Large intestine (tissue), 3 donors: ENCODE data around the gene TBC1D1. TPM values are rescaled to one million over a fixed set of nuclear protein-coding genes. Genes with fewer than 3 reads are reported as not detected.
A peak's percentile ranks its signal among the peaks of the same experiment; 100 is the strongest.

Source experiments
- DNase-seq, 2 donors: peaks; one replicate each; pipeline versions ENCODE4 v3.0.0 to v3.0.0-alpha.2; 2013
- H3K27ac ChIP-seq: one replicate; pipeline ENCODE4 v1.5.1; 2013; ENCODE audit warnings: low read length
- H3K27me3 ChIP-seq: 2 replicates; pipeline ENCODE4 v1.6.1; 2013; ENCODE audit warnings: low read length; ENCODE audit not compliant: control insufficient read depth, insufficient read depth
- H3K36me3 ChIP-seq: 2 replicates; pipeline ENCODE4 v1.6.1; 2013; ENCODE audit warnings: low read length; ENCODE audit not compliant: control insufficient read depth, insufficient read depth
- H3K4me1 ChIP-seq: one replicate; pipeline ENCODE4 v1.6.1; 2013; ENCODE audit warnings: low read length; ENCODE audit not compliant: control insufficient read depth, insufficient read depth
- H3K4me3 ChIP-seq: one replicate; pipeline ENCODE4 v1.5.1; 2013; ENCODE audit warnings: low read length
- H3K9me3 ChIP-seq: one replicate; pipeline ENCODE4 v1.6.1; 2013; ENCODE audit warnings: mild to moderate bottlenecking, low read depth, low read length, moderate library complexity; ENCODE audit not compliant: control insufficient read depth
- WGBS: methylation state at CpG from one replicate; pipeline ENCODE4 v1.1.5; 2013; ENCODE audit warnings: low lambda C conversion rate; ENCODE audit not compliant: insufficient coverage; 5-methylcytosine and 5-hydroxymethylcytosine counted together
- polyA plus RNA-seq: library from polyadenylated mRNA; unstranded; fragments of 120-200 nt; gene quantifications from one replicate; pipeline ENCODE4 v1.2.1, GENCODE V29; 2013

TBC1D1 gene
- polyA plus RNA-seq, 1 donor = 116 TPM

- DNase-seq = peak in 1 of 2 donors; percentile 53
Measured at GRCh38 chr4:38062776-38063097, 171.9 kb downstream of the TBC1D1 start.

DNA sequence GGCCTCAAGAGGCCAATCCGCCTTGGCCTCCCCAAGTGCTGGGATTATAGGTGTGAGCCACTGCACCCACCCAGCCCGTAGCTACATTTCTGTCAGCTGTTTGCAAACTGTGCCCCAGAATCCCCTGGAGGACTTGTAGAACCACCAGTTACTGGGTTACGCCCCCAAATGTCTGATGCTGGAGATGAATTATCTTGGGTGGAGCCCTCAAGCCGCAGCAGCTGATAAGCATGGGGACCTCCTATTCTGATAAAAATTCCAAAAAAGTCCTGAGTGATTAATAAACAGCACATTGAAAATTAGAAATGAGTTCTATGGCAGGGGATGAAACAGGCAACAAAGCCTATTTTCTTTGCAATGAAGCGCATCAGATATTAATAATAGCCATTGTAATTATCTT is 174.3 kb downstream of the TBC1D1 start:
- WGBS = 100% methylated on average over 1 of the region's 5 CpGs
- no peak overlapping the region for H3K27ac ChIP-seq
- DNase-seq = no peak
- peaks cover 20% of the 10 kb centered on the region for H3K4me1 ChIP-seq
- no peak overlapping the region for H3K4me3 ChIP-seq
- H3K36me3 ChIP-seq = peaks cover 27% of the 10 kb centered on the region
- no peaks in the 10 kb centered on the region for H3K27me3 ChIP-seq
- H3K9me3 ChIP-seq = no peaks in the 10 kb centered on the region

More at GRCh38 chr4:38062776-38063097, 171.9 kb downstream of the TBC1D1 start:
- H3K27me3 ChIP-seq = no peaks in the 10 kb centered on the region
- peaks cover 26% of the 10 kb centered on the region for H3K36me3 ChIP-seq
- no peak overlapping the region for H3K4me3 ChIP-seq
- peaks cover 8% of the 10 kb centered on the region for H3K4me1 ChIP-seq
- H3K27ac ChIP-seq = peak overlapping the region; percentile 55
- no CpG with 5 or more reads among the region's 4 CpGs for WGBS
- no peaks in the 10 kb centered on the region for H3K9me3 ChIP-seq

- peaks cover 22% of the 10 kb centered on the region for H3K36me3 ChIP-seq
- no peak for DNase-seq
- no CpG with 5 or more reads among the region's 5 CpGs for WGBS
- H3K27me3 ChIP-seq = no peaks in the 10 kb centered on the region
- no peak overlapping the region for H3K27ac ChIP-seq
- H3K4me3 ChIP-seq = no peak overlapping the region
- no peaks in the 10 kb centered on the region for H3K9me3 ChIP-seq
- H3K4me1 ChIP-seq = peaks cover 20% of the 10 kb centered on the region
Measured at GRCh38 chr4:38065900-38066299, 175.0 kb downstream of the TBC1D1 start.

DNA sequence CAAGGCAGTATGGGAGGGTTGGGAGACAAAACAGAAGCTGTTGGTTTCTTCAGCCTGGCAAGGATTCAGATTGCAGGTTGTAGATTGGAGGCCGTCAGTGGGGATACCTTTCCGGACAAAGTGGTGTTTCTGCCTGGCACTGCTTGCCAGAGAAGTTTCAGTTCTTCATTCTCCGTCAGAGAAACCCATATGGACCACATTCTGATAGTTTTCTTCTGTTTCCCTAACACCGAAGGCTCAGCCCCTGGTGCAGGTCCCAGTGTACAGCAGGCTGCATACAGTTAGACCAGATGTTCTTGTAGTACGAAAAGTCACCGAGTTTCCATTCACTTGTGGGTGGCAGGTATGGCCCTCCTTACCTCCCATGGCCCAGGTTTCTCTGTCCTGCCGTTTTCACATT is 176.6 kb downstream of the TBC1D1 start:
- no peak overlapping the region for H3K27ac ChIP-seq
- 100% methylated on average over 1 of the region's 7 CpGs for WGBS
- H3K4me1 ChIP-seq = peaks cover 28% of the 10 kb centered on the region
- no peaks in the 10 kb centered on the region for H3K9me3 ChIP-seq
- no peak overlapping the region for H3K4me3 ChIP-seq
- no peak for DNase-seq
- no peaks in the 10 kb centered on the region for H3K27me3 ChIP-seq
- peaks cover 20% of the 10 kb centered on the region for H3K36me3 ChIP-seq

DNA sequence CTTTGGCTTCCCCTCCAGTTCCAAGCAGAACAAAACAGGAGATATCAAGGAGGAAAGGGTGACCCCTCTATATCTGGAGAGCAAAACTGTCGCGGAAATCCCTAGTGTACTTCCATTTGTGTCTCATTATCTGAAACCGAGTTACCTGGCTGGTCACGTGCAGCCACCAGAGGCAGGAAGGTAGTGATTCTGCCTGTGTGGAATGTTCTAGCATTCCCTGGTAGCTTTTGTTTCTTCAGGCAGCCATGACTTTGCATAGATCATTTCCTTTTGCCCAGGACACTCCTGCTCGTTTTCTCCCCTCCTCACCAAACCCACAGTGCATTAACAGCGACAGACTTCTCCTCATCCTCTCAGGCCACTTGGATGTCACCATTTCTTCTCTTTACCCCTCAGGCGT is 177.2 kb downstream of the TBC1D1 start:
- H3K27me3 ChIP-seq = no peaks in the 10 kb centered on the region
- H3K4me3 ChIP-seq = no peak overlapping the region
- H3K27ac ChIP-seq = no peak overlapping the region
- peaks cover 22% of the 10 kb centered on the region for H3K36me3 ChIP-seq
- no peaks in the 10 kb centered on the region for H3K9me3 ChIP-seq
- peaks cover 22% of the 10 kb centered on the region for H3K4me1 ChIP-seq
- no CpG with 5 or more reads among the region's 7 CpGs for WGBS
- no peak for DNase-seq

- peaks cover 20% of the 10 kb centered on the region for H3K4me1 ChIP-seq
- no peak overlapping the region for H3K4me3 ChIP-seq
- H3K36me3 ChIP-seq = peaks cover 34% of the 10 kb centered on the region
- peak overlapping the region; percentile 70 for H3K27ac ChIP-seq
- DNase-seq = peak; percentile 74 to 84
- no CpG with 5 or more reads among the region's 6 CpGs for WGBS
- H3K9me3 ChIP-seq = no peaks in the 10 kb centered on the region
- no peaks in the 10 kb centered on the region for H3K27me3 ChIP-seq
Measured at GRCh38 chr4:38069271-38069760, 178.4 kb downstream of the TBC1D1 start.

DNA sequence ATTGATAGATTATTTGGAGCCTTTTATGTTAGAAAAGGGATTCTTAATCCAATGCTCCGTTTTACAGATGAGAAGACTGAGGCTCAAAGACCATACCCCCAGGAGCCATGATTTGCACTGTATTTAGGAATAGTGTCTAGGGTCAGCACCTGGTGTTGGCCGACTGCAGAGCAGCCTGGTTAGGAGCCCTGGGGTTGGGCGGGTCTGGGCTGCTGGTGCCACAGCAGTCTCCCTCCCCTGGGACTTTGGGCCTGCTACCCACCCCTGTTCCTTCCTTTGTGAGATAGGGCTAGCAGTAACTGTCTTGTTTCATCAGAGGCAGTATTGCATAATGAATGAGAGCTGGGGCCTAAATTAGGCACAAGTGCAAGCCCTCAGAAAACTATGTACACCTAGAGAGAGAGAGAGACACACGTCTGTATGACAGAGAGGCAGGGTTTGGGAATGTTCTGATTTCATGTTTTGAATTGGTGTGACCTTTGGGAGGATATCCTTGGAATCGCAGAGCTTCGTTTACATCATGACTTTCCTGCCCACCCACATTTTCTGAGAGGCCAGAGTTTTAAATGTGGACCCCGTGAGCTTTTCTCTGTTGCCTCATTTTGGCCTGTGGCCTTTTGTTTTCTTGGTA is 181.0 kb downstream of the TBC1D1 start:
- Histone ChIP-seq H3K27ac (peak overlapping the region; percentile 34), H3K27me3 (no peaks in the 10 kb centered on the region), H3K9me3 (no peaks in the 10 kb centered on the region), H3K36me3 (peaks cover 33% of the 10 kb centered on the region), H3K4me1 (peaks cover 32% of the 10 kb centered on the region), H3K4me3 (no peak overlapping the region)
- DNase-seq = peak in 1 of 2 donors; percentile 37
- WGBS = no CpG with 5 or more reads among the region's 7 CpGs

DNA sequence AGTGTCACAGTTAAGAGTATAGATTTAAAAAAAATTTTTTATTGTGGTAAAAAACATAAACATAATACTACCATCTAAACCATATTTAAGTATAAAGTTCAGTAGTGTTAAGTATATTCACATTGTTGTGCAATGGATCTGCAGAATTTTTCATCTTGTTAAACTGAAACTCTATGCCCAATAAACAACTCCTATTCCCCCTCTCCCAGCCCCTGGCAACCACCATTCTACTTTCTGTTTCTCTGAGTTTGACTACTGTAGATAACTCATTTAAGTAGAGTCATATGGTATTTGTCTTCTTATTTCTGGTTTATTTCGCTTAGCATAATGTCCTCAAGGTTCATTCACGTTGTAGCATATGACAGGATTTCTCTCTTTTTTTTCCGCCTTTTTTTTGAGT is 181.7 kb downstream of the TBC1D1 start:
- Histone ChIP-seq H3K36me3 (peaks cover 32% of the 10 kb centered on the region), H3K9me3 (no peaks in the 10 kb centered on the region), H3K27ac (no peak overlapping the region), H3K4me3 (no peak overlapping the region), H3K27me3 (no peaks in the 10 kb centered on the region), H3K4me1 (peaks cover 33% of the 10 kb centered on the region)
- 95% methylated on average over 3 of the region's 3 CpGs for WGBS
- DNase-seq = no peak

DNA sequence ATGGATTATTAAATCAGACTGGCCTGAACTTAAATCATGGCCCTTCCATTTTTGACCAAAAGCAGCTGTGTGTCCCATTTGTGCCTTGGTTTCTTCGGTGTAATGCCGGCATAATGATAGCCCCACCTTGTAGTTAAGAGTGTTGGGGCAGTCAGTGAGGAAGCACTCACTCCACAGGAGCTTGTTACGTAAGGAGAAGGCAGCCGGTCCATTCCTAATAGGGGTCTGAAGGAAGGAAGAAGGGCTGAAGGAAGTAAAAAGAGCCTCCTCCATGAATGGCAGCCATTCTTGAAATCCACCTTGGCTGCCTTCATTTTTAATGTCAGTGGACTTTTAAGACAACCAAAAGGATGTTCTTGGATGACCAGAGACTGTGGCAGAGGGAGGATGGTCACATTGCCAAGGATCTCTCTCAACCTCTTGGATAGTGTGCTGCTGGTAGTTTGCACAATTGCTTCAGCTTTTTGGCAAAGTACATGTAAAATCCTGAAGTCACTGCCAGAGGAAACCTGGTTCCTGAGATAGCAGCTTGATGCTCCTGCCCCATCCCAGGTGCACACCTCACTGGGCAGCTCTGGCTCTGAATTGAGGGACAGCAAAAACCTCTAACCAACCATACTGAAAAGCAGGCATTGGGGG is 182.8 kb downstream of the TBC1D1 start:
- H3K27me3 ChIP-seq = no peaks in the 10 kb centered on the region
- no peak for DNase-seq
- peaks cover 45% of the 10 kb centered on the region for H3K4me1 ChIP-seq
- no peaks in the 10 kb centered on the region for H3K9me3 ChIP-seq
- WGBS = no CpG with 5 or more reads among the region's 4 CpGs
- no peak overlapping the region for H3K27ac ChIP-seq
- H3K4me3 ChIP-seq = no peak overlapping the region
- H3K36me3 ChIP-seq = peaks cover 24% of the 10 kb centered on the region

DNA sequence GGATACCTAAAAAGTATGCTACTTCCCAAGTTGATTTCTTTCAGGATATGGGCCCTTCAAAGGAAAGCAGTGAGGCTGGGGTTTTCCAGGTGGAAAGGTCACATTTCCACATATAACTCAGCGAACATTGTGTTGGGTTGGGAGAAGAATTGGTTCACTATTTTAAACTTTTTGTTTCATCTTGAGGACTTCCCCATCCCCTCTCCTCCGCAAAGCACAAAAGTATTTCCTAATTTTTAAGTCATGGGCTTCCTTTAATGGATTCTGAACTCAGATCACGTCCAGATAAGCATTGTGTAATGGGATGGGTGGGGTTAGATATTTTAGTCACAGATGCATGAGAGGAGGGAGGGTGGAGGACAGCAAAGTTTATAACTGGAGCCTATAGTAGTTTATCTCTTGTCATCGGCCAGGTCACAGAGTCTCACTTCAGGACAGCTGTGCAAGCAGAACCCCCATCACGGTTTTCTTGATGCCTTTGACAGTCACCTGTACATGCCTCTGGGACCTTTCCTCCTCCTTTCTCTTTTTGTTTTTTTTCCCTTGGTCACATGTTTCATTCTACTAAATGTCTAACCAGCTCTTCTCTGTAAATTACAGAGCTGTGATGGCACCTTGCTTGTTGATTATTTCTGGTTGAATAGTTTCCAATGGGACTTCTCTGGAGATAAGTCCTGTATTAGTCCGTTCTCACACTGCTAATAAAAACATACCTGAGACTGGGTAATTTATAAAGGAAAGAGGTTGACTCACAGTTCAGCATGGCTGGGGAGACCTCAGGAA is 184.7 kb downstream of the TBC1D1 start:
- peak; percentile 52 to 69 for DNase-seq
- Histone ChIP-seq H3K27me3 (no peaks in the 10 kb centered on the region), H3K36me3 (peaks cover 22% of the 10 kb centered on the region), H3K9me3 (no peaks in the 10 kb centered on the region), H3K27ac (peak overlapping the region; percentile 78), H3K4me3 (no peak overlapping the region), H3K4me1 (peaks cover 49% of the 10 kb centered on the region)
- 83% methylated on average over 1 of the region's 6 CpGs for whole genome bisulfite sequencing
